A673 (cell line): ENCODE results near the gene RTKN2. TPM values are rescaled to one million over a fixed set of nuclear protein-coding genes. Genes with fewer than 3 reads are reported as not detected.
A peak's percentile ranks its signal among the peaks of the same experiment; 100 is the strongest.

Experiments used
- BruUV-seq: library from RNA; stranded (reverse); fragments of 400-500 nt; replicated peaks from 2 replicates; lab custom pipeline; 2021; lab: Mats Ljungman, UMichigan
- CTCF ChIA-PET: fragments of 300-600 bp; sonication (Branson Sonifier 250); formaldehyde crosslinking; loops from one replicate; lab custom pipeline; 2022; ENCODE audit warnings: antibody characterized with exemption; lab: Charles Lee
- POLR2A ChIA-PET: fragments of 300-600 bp; sonication (Branson Sonifier 250); formaldehyde crosslinking; loops from one replicate; lab custom pipeline; 2022; ENCODE audit warnings: antibody characterized with exemption; ENCODE audit not compliant: low non-redundant PET; lab: Charles Lee
- DNase-seq: peaks from one replicate; pipeline ENCODE4 v3.0.0-alpha.2; 2015; ENCODE audit warnings: low spot score
- H3K27ac ChIP-seq: fragments of 200-600 bp; sonication (generic); 2 replicates; pipeline ENCODE4 v1.5.1; 2016; ENCODE audit warnings: mixed run types, low read depth, mild to moderate bottlenecking, mixed read lengths, antibody characterized with exemption, low read length; ENCODE audit not compliant: poor library complexity, severe bottlenecking
- H3K27me3 ChIP-seq: fragments of 200-600 bp; sonication (generic); replicated peaks from 2 replicates; pipeline ENCODE4 v1.6.1; 2017; ENCODE audit warnings: mixed run types, low read depth, mild to moderate bottlenecking, mixed read lengths, antibody characterized with exemption, low read length; ENCODE audit not compliant: insufficient read depth, poor library complexity
- H3K36me3 ChIP-seq: fragments of 200-600 bp; sonication (generic); 2 replicates; pipeline ENCODE4 v1.6.1; 2016; ENCODE audit warnings: mixed run types, mild to moderate bottlenecking, mixed read lengths, antibody characterized with exemption, low read length; ENCODE audit not compliant: insufficient read depth, poor library complexity, severe bottlenecking
- H3K4me1 ChIP-seq: fragments of 200-600 bp; sonication (generic); 2 replicates; pipeline ENCODE4 v1.6.1; 2017; ENCODE audit warnings: mixed run types, mild to moderate bottlenecking, mixed read lengths, antibody characterized with exemption, low read length; ENCODE audit not compliant: insufficient read depth, poor library complexity, severe bottlenecking
- H3K4me3 ChIP-seq: fragments of 200-600 bp; sonication (generic); 2 replicates; pipeline ENCODE4 v1.5.1; 2016; ENCODE audit warnings: low read depth, mixed run types, mild to moderate bottlenecking, mixed read lengths, low read length; ENCODE audit not compliant: poor library complexity, severe bottlenecking
- H3K9me3 ChIP-seq: fragments of 200-600 bp; sonication (generic); 2 replicates; pipeline ENCODE4 v1.6.1; 2016; ENCODE audit warnings: mixed run types, low read depth, mild to moderate bottlenecking, mixed read lengths, antibody characterized with exemption, low read length; ENCODE audit not compliant: poor library complexity, severe bottlenecking
- CTCF ChIP-seq: fragments of 300-800, 200-600 bp; sonication (generic); conservative IDR thresholded peaks from 2 replicates; pipeline ENCODE4 v1.5.1; 2017; ENCODE audit warnings: low read depth, mild to moderate bottlenecking, antibody characterized with exemption, low read length, moderate library complexity, mixed read lengths
- EZH2 ChIP-seq: fragments of 200-600 bp; sonication (generic); IDR thresholded peaks from 2 replicates; pipeline ENCODE4 v1.6.1; 2017; ENCODE audit warnings: borderline replicate concordance, low read depth, mild to moderate bottlenecking, mixed read lengths, antibody characterized with exemption, low read length; ENCODE audit not compliant: poor library complexity, severe bottlenecking
- intact Hi-C: fragments of 100-400 bp; cut with micrococcal nuclease; formaldehyde crosslinking; loops from one replicate; pipeline ENCODE4 v1.10.0; 2022; ENCODE audit not compliant: unreplicated experiment
- total RNA-seq: library from RNA; stranded (reverse); gene quantifications from 2 replicates; pipeline ENCODE4 v1.2.3, GENCODE V29; 2021

The RTKN2 gene
- total RNA-seq, 1 experiment from 2014 or later, result 22.3 TPM

GRCh38 chr10:62278441-62278910 lies 9.8 kb upstream of the RTKN2 start:
- TF ChIP-seq CTCF, result no peak
- no peak for TF ChIP-seq EZH2
- CTCF ChIA-PET, result no interaction called here
- POLR2A ChIA-PET, result no interaction called here

GRCh38 chr10:62277971-62278370 lies 9.3 kb upstream of the RTKN2 start:
- intact Hi-C loops, result no loop called here
- BruUV-seq, result no TSS peak

More at GRCh38 chr10:62278441-62278910, 9.8 kb upstream of the RTKN2 start:
- Histone ChIP-seq H3K27ac (no peak overlapping the region), H3K36me3 (no peaks in the 10 kb centered on the region), H3K27me3 (no peaks in the 10 kb centered on the region), H3K4me1 (peaks cover 5% of the 10 kb centered on the region), H3K9me3 (no peaks in the 10 kb centered on the region), H3K4me3 (no peak overlapping the region)
- intact Hi-C loops, result no loop called here
- no TSS peak for BruUV-seq
- DNase-seq, result peak; percentile 11

GRCh38 chr10:62270020-62270419 lies 1.4 kb upstream of the RTKN2 start:
- POLR2A ChIA-PET, result no interaction called here
- TF ChIP-seq EZH2, result no peak
- TF ChIP-seq CTCF, result no peak
- H3K9me3 ChIP-seq, result no peaks in the 10 kb centered on the region
- CTCF ChIA-PET, result no interaction called here
- no TSS peak for BruUV-seq
- intact Hi-C loops, result no loop called here
- H3K36me3 ChIP-seq, result no peaks in the 10 kb centered on the region
- no peak for DNase-seq
- H3K4me3 ChIP-seq, result no peak overlapping the region
- H3K4me1 ChIP-seq, result peaks cover 22% of the 10 kb centered on the region
- H3K27ac ChIP-seq, result no peak overlapping the region
- no peaks in the 10 kb centered on the region for H3K27me3 ChIP-seq

More at GRCh38 chr10:62277971-62278370, 9.3 kb upstream of the RTKN2 start:
- no peak for TF ChIP-seq CTCF
- TF ChIP-seq EZH2, result no peak
- Histone ChIP-seq H3K4me1 (peaks cover 5% of the 10 kb centered on the region), H3K36me3 (no peaks in the 10 kb centered on the region), H3K4me3 (no peak overlapping the region), H3K9me3 (no peaks in the 10 kb centered on the region), H3K27ac (no peak overlapping the region), H3K27me3 (no peaks in the 10 kb centered on the region)
- no peak for DNase-seq
- CTCF ChIA-PET, result no interaction called here
- POLR2A ChIA-PET, result no interaction called here
